Measurements from ENCODE around the gene POMT2.

Gene POMT2

GRCh38 chr14:77265561-77266335 is 54.9 kb downstream of the POMT2 start:
- no peak for DNase-seq

- DNase-seq = no peak
Measured at GRCh38 chr14:77265187-77265515, 55.5 kb downstream of the POMT2 start.

- no peak for DNase-seq
Measured at GRCh38 chr14:77264466-77265186, 56.1 kb downstream of the POMT2 start.

GRCh38 chr14:77260631-77261030 is 60.1 kb downstream of the POMT2 start:
- no peak for DNase-seq

- DNase-seq = no peak
Measured at GRCh38 chr14:77260199-77260598, 60.5 kb downstream of the POMT2 start.

GRCh38 chr14:77259025-77259715 is 61.5 kb downstream of the POMT2 start:
- DNase-seq = no peak

GRCh38 chr14:77258566-77258965 is 62.1 kb downstream of the POMT2 start:
- no peak for DNase-seq

- no peak for DNase-seq
Measured at GRCh38 chr14:77257700-77258099, 63.0 kb downstream of the POMT2 start.

GRCh38 chr14:77256694-77257093 is 64.0 kb downstream of the POMT2 start:
- DNase-seq = no peak

GRCh38 chr14:77253333-77254190 is 67.1 kb downstream of the POMT2 start:
- no peak for DNase-seq

GRCh38 chr14:77251870-77252269 is 68.8 kb downstream of the POMT2 start:
- no peak for DNase-seq

GRCh38 chr14:77250927-77251326 is 69.8 kb downstream of the POMT2 start:
- no peak for DNase-seq

GRCh38 chr14:77249286-77249685 is 71.4 kb downstream of the POMT2 start:
- no peak for DNase-seq

- DNase-seq = no peak
Measured at GRCh38 chr14:77248666-77249065, 72.0 kb downstream of the POMT2 start.

GRCh38 chr14:77246784-77247183 is 73.9 kb downstream of the POMT2 start:
- no peak for DNase-seq

- DNase-seq = no peak
Measured at GRCh38 chr14:77245820-77246219, 74.9 kb downstream of the POMT2 start.

GRCh38 chr14:77243853-77244252 is 76.8 kb downstream of the POMT2 start:
- no peak for DNase-seq

GRCh38 chr14:77242752-77243151 is 77.9 kb downstream of the POMT2 start:
- DNase-seq = no peak

- DNase-seq = no peak
Measured at GRCh38 chr14:77241955-77242354, 78.7 kb downstream of the POMT2 start.

- no peak for DNase-seq
Measured at GRCh38 chr14:77240336-77240915, 80.3 kb downstream of the POMT2 start.

- DNase-seq = no peak
Measured at GRCh38 chr14:77239412-77239811, 81.3 kb downstream of the POMT2 start.

GRCh38 chr14:77238996-77239395 is 81.7 kb downstream of the POMT2 start:
- no peak for DNase-seq

GRCh38 chr14:77238356-77238755 is 82.3 kb downstream of the POMT2 start:
- DNase-seq = no peak

Data from stimulated activated CD4-positive, alpha-beta T cell treated with anti-CD3 and anti-CD28 coated beads, Interleukin-4, amount 100 ng/mL, for 4 hours (primary cell).